T-helper 2 cell treated with Interferon-gamma antibody and Interleukin-4, amounts not matched to agents 100 ng/mL and 5 ng/mL, for 36 hours (primary cell): ENCODE data around the gene P4HA3. TPM values are rescaled to one million over a fixed set of nuclear protein-coding genes. Genes with fewer than 3 reads are reported as not detected.

Source experiments
- intact Hi-C: fragments of 100-400 bp; cut with micrococcal nuclease; formaldehyde crosslinking; loops from one replicate; pipeline ENCODE4 v1.15.1; 2023
- total RNA-seq: library from RNA; stranded (reverse); gene quantifications from 2 replicates; pipeline ENCODE4 v1.2.3, GENCODE V29; 2022

The P4HA3 gene
- total RNA-seq, 1 donor from 2014 or later = not detected

- intact Hi-C loops = no loop called here
These were observed 6.9 kb upstream of the P4HA3 start for GRCh38 chr11:74318241-74318932.

GRCh38 chr11:74316772-74317505 is 5.5 kb upstream of the P4HA3 start:
- intact Hi-C loops = no loop called here

GRCh38 chr11:74312326-74312725 is 886 bp upstream of the P4HA3 start:
- intact Hi-C loops = no loop called here

- intact Hi-C loops = no loop called here
These were observed 583 bp downstream of the P4HA3 start for GRCh38 chr11:74310857-74311256.

- intact Hi-C loops = no loop called here
These were observed 4.0 kb downstream of the P4HA3 start for GRCh38 chr11:74307434-74307833.

- intact Hi-C loops = no loop called here
These were observed 4.8 kb downstream of the P4HA3 start for GRCh38 chr11:74306435-74307175.

GRCh38 chr11:74299015-74299414 is 12.4 kb downstream of the P4HA3 start:
- intact Hi-C loops = no loop called here

GRCh38 chr11:74297484-74297883 is 14.0 kb downstream of the P4HA3 start:
- intact Hi-C loops = no loop called here

- intact Hi-C loops = no loop called here
These were observed 22.5 kb downstream of the P4HA3 start for GRCh38 chr11:74288911-74289310.

- intact Hi-C loops = no loop called here
These were observed 23.3 kb downstream of the P4HA3 start for GRCh38 chr11:74288161-74288560.

GRCh38 chr11:74284466-74284865 is 27.0 kb downstream of the P4HA3 start:
- intact Hi-C loops = no loop called here

GRCh38 chr11:74283580-74284180 is 27.8 kb downstream of the P4HA3 start:
- intact Hi-C loops = no loop called here

- intact Hi-C loops = no loop called here
These were observed 28.5 kb downstream of the P4HA3 start for GRCh38 chr11:74282914-74283371.

GRCh38 chr11:74282421-74282820 is 29.0 kb downstream of the P4HA3 start:
- intact Hi-C loops = no loop called here

- intact Hi-C loops = no loop called here
These were observed 30.9 kb downstream of the P4HA3 start for GRCh38 chr11:74280494-74280893.

GRCh38 chr11:74279256-74279655 is 32.2 kb downstream of the P4HA3 start:
- intact Hi-C loops = no loop called here

GRCh38 chr11:74278721-74279161 is 32.7 kb downstream of the P4HA3 start:
- intact Hi-C loops = no loop called here

- intact Hi-C loops = no loop called here
These were observed 33.3 kb downstream of the P4HA3 start for GRCh38 chr11:74278103-74278502.

- intact Hi-C loops = no loop called here
These were observed 34.9 kb downstream of the P4HA3 start for GRCh38 chr11:74276581-74276980.

GRCh38 chr11:74272276-74272675 is 39.2 kb downstream of the P4HA3 start:
- intact Hi-C loops = no loop called here

GRCh38 chr11:74269161-74269811 is 42.2 kb downstream of the P4HA3 start:
- intact Hi-C loops = no loop called here
